Neural progenitor cell (in vitro differentiated cells): Measurements from ENCODE around the gene KDM4E.

Experiments used
- CTCF ChIP-seq: fragments of 200-600 bp; sonication (generic); IDR thresholded peaks from 2 replicates; pipeline ENCODE4 v1.5.1; 2017; ENCODE audit warnings: antibody characterized with exemption, mild to moderate bottlenecking
- EZH2 ChIP-seq: fragments of 200-600 bp; sonication (generic); IDR thresholded peaks from 2 replicates; pipeline ENCODE4 v1.6.1; 2017; ENCODE audit warnings: antibody characterized with exemption, mild to moderate bottlenecking, moderate library complexity

GRCh38 chr11:94987378-94987777 is 37.7 kb upstream of the KDM4E start:
- TF ChIP-seq CTCF (no peak), EZH2 (no peak)
